Astrocyte (in vitro differentiated cells and primary cell): Measurements from ENCODE around the gene ITM2A. TPM values are rescaled to one million over a fixed set of nuclear protein-coding genes. Genes with fewer than 3 reads are reported as not detected.

Experiments
- DNase-seq: peaks from one replicate; pipeline ENCODE4 v3.0.0-alpha.2; 2010; ENCODE audit warnings: low read depth
- FAIRE-seq: peaks from 2 replicates; lab custom pipeline; 2011; peaks lifted over from hg19 to GRCh38; lab: Jason Lieb, UNC
- H2AFZ ChIP-seq: 2 replicates; pipeline ENCODE4 v1.6.0; 2012; ENCODE audit warnings: low read depth, low read length, inconsistent platforms
- H3K27ac ChIP-seq: 2 replicates; pipeline ENCODE4 v1.5.1; 2011; ENCODE audit warnings: low read depth, low read length, inconsistent platforms
- H3K27me3 ChIP-seq: 2 replicates; pipeline ENCODE4 v1.6.0; 2011; ENCODE audit warnings: low read length, inconsistent platforms; ENCODE audit not compliant: insufficient read depth
- H3K36me3 ChIP-seq: 2 replicates; pipeline ENCODE4 v1.5.1; 2011; ENCODE audit warnings: low read length, inconsistent platforms; ENCODE audit not compliant: insufficient read depth
- H3K4me1 ChIP-seq: 2 replicates; pipeline ENCODE4 v1.5.1; 2011; ENCODE audit warnings: low read length, inconsistent platforms; ENCODE audit not compliant: insufficient read depth
- H3K4me2 ChIP-seq: 2 replicates; pipeline ENCODE4 v1.6.0; 2012; ENCODE audit warnings: low read length, inconsistent platforms
- H3K4me3 ChIP-seq: 2 replicates; pipeline ENCODE4 v1.5.1; 2011; ENCODE audit warnings: low read depth, mild to moderate bottlenecking, low read length, inconsistent platforms; ENCODE audit not compliant: insufficient read depth
- H3K79me2 ChIP-seq: 2 replicates; pipeline ENCODE4 v1.6.0; 2012; ENCODE audit warnings: mild to moderate bottlenecking, low read length, inconsistent platforms; ENCODE audit not compliant: insufficient read depth
- H3K9ac ChIP-seq: 2 replicates; pipeline ENCODE4 v1.6.0; 2012; ENCODE audit warnings: mild to moderate bottlenecking, low read length, inconsistent platforms
- H3K9me3 ChIP-seq: 2 replicates; pipeline ENCODE4 v1.5.1; 2012; ENCODE audit warnings: low read depth, mild to moderate bottlenecking, low read length, inconsistent platforms; ENCODE audit not compliant: insufficient read depth
- H4K20me1 ChIP-seq: 2 replicates; pipeline ENCODE4 v1.6.0; 2012; ENCODE audit warnings: low read length, inconsistent platforms; ENCODE audit not compliant: insufficient read depth
- H3K27ac Mint-ChIP-seq: one replicate; pipeline ENCODE4 v1.8.0; 2021; ENCODE audit warnings: mild to moderate bottlenecking, mixed read lengths; ENCODE audit not compliant: unreplicated experiment
- H3K27me3 Mint-ChIP-seq: one replicate; pipeline ENCODE4 v1.8.0; 2021; ENCODE audit warnings: low read depth, mixed read lengths; ENCODE audit not compliant: unreplicated experiment
- H3K36me3 Mint-ChIP-seq: one replicate; pipeline ENCODE4 v1.8.0; 2021; ENCODE audit warnings: low read depth, mixed read lengths; ENCODE audit not compliant: unreplicated experiment
- H3K4me1 Mint-ChIP-seq: one replicate; pipeline ENCODE4 v1.8.0; 2021; ENCODE audit warnings: low read depth, mixed read lengths; ENCODE audit not compliant: unreplicated experiment
- H3K4me3 Mint-ChIP-seq: one replicate; pipeline ENCODE4 v1.8.0; 2021; ENCODE audit warnings: mild to moderate bottlenecking, moderate library complexity, mixed read lengths; ENCODE audit not compliant: unreplicated experiment
- H3K9me3 Mint-ChIP-seq: one replicate; pipeline ENCODE4 v1.8.0; 2021; ENCODE audit warnings: mild to moderate bottlenecking, mixed read lengths; ENCODE audit not compliant: unreplicated experiment
- EZH2 ChIP-seq: IDR thresholded peaks from 2 replicates; pipeline ENCODE4 v1.6.1; 2012; ENCODE audit warnings: mild to moderate bottlenecking, low read length, inconsistent platforms; ENCODE audit not compliant: insufficient read depth
- total RNA-seq: library from RNA; stranded (reverse); gene quantifications from 2 replicates; pipeline ENCODE4 v1.2.1, GENCODE V29; 2021
- TF ChIP-seq, protein P1 (sequence below): IDR thresholded peaks from 2 replicates; pipeline ENCODE4 v1.5.1; 2011; ENCODE audit warnings: low read depth, mild to moderate bottlenecking, inconsistent platforms, low read length, moderate library complexity; ENCODE audit not compliant: insufficient read depth

ITM2A gene
- total RNA-seq, 1 donor from 2014 or later, result 40.7 TPM

- Histone ChIP-seq H3K9ac (no peak overlapping the region), H3K27ac (no peak overlapping the region), H3K36me3 (no peaks in the 10 kb centered on the region), H3K79me2 (no peaks in the 10 kb centered on the region), H3K4me2 (no peak overlapping the region), H3K4me3 (no peak overlapping the region), H2AFZ (no peak overlapping the region), H3K27me3 (no peaks in the 10 kb centered on the region), H4K20me1 (no peaks in the 10 kb centered on the region), H3K9me3 (no peaks in the 10 kb centered on the region), H3K4me1 (no peaks in the 10 kb centered on the region)
- no peak for TF ChIP-seq EZH2
- TF ChIP-seq, protein P1, sequence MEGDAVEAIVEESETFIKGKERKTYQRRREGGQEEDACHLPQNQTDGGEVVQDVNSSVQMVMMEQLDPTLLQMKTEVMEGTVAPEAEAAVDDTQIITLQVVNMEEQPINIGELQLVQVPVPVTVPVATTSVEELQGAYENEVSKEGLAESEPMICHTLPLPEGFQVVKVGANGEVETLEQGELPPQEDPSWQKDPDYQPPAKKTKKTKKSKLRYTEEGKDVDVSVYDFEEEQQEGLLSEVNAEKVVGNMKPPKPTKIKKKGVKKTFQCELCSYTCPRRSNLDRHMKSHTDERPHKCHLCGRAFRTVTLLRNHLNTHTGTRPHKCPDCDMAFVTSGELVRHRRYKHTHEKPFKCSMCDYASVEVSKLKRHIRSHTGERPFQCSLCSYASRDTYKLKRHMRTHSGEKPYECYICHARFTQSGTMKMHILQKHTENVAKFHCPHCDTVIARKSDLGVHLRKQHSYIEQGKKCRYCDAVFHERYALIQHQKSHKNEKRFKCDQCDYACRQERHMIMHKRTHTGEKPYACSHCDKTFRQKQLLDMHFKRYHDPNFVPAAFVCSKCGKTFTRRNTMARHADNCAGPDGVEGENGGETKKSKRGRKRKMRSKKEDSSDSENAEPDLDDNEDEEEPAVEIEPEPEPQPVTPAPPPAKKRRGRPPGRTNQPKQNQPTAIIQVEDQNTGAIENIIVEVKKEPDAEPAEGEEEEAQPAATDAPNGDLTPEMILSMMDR, result no peak
- FAIRE-seq (no peak), DNase-seq (no peak)
- Mint-ChIP-seq H3K4me1 (peaks cover 9% of the 10 kb centered on the region), H3K36me3 (no peaks in the 10 kb centered on the region), H3K4me3 (no peak overlapping the region), H3K27me3 (no peaks in the 10 kb centered on the region), H3K27ac (no peak overlapping the region), H3K9me3 (no peaks in the 10 kb centered on the region)
Observed at GRCh38 chrX:79371640-79372039, 4.5 kb upstream of the ITM2A start.

- Histone ChIP-seq H4K20me1 (no peaks in the 10 kb centered on the region), H3K27me3 (no peaks in the 10 kb centered on the region), H2AFZ (no peak overlapping the region), H3K4me1 (no peaks in the 10 kb centered on the region), H3K79me2 (no peaks in the 10 kb centered on the region), H3K4me3 (no peak overlapping the region), H3K27ac (no peak overlapping the region), H3K4me2 (no peak overlapping the region), H3K9ac (no peak overlapping the region), H3K36me3 (no peaks in the 10 kb centered on the region), H3K9me3 (no peaks in the 10 kb centered on the region)
- Mint-ChIP-seq H3K27me3 (no peaks in the 10 kb centered on the region), H3K9me3 (no peaks in the 10 kb centered on the region), H3K36me3 (no peaks in the 10 kb centered on the region), H3K4me3 (no peak overlapping the region), H3K27ac (no peak overlapping the region), H3K4me1 (peaks cover 9% of the 10 kb centered on the region)
- DNase-seq (no peak), FAIRE-seq (no peak)
- TF ChIP-seq, protein P1, result no peak
- TF ChIP-seq EZH2, result no peak
Observed at GRCh38 chrX:79371101-79371500, 4.0 kb upstream of the ITM2A start.

DNA sequence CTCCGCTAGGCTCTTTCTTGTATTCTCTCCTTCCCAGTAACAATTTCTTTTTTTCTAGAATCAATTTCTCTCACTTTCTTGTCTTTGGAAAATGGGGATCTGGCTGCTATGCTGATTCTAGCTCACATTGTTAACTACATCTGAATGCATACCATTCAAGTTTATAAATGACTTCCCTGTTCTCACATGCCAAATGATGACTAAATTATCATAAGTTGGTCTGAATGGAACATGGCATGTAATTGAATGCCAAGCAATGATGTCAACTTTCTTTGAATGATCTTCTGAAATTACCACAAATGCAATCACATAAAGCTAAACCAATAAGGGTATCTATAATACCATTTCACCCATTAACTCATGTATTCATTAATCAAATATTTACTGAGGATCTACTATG is 2.7 kb upstream of the ITM2A start:
- H3K27ac Mint-ChIP-seq, result no peak overlapping the region
- peaks cover 11% of the 10 kb centered on the region for H3K4me1 Mint-ChIP-seq
- DNase-seq (no peak), FAIRE-seq (peak; percentile 74)
- Histone ChIP-seq H3K4me2 (no peak overlapping the region), H3K79me2 (no peaks in the 10 kb centered on the region), H3K9me3 (no peaks in the 10 kb centered on the region), H3K4me3 (no peak overlapping the region), H3K27me3 (no peaks in the 10 kb centered on the region), H3K36me3 (no peaks in the 10 kb centered on the region), H3K9ac (no peak overlapping the region), H4K20me1 (no peaks in the 10 kb centered on the region), H3K4me1 (no peaks in the 10 kb centered on the region), H2AFZ (no peak overlapping the region), H3K27ac (no peak overlapping the region)
- no peaks in the 10 kb centered on the region for H3K9me3 Mint-ChIP-seq
- H3K4me3 Mint-ChIP-seq, result no peak overlapping the region
- no peaks in the 10 kb centered on the region for H3K36me3 Mint-ChIP-seq
- no peaks in the 10 kb centered on the region for H3K27me3 Mint-ChIP-seq
- no peak for TF ChIP-seq EZH2
- TF ChIP-seq, protein P1, result no peak
